Astrocyte (in vitro differentiated cells and primary cell): ENCODE data around the gene DNAAF5. TPM values are rescaled to one million over a fixed set of nuclear protein-coding genes. Genes with fewer than 3 reads are reported as not detected.

ENCODE experiments used
- DNase-seq: peaks from one replicate; pipeline ENCODE4 v3.0.0-alpha.2; 2010; ENCODE audit warnings: low read depth
- FAIRE-seq: peaks from 2 replicates; lab custom pipeline; 2011; peaks lifted over from hg19 to GRCh38; lab: Jason Lieb, UNC
- H2AFZ ChIP-seq: 2 replicates; pipeline ENCODE4 v1.6.0; 2012; ENCODE audit warnings: low read depth, low read length, inconsistent platforms
- H3K27ac ChIP-seq: 2 replicates; pipeline ENCODE4 v1.5.1; 2011; ENCODE audit warnings: low read depth, low read length, inconsistent platforms
- H3K27me3 ChIP-seq: 2 replicates; pipeline ENCODE4 v1.6.0; 2011; ENCODE audit warnings: low read length, inconsistent platforms; ENCODE audit not compliant: insufficient read depth
- H3K36me3 ChIP-seq: 2 replicates; pipeline ENCODE4 v1.5.1; 2011; ENCODE audit warnings: low read length, inconsistent platforms; ENCODE audit not compliant: insufficient read depth
- H3K4me1 ChIP-seq: 2 replicates; pipeline ENCODE4 v1.5.1; 2011; ENCODE audit warnings: low read length, inconsistent platforms; ENCODE audit not compliant: insufficient read depth
- H3K4me2 ChIP-seq: 2 replicates; pipeline ENCODE4 v1.6.0; 2012; ENCODE audit warnings: low read length, inconsistent platforms
- H3K4me3 ChIP-seq: 2 replicates; pipeline ENCODE4 v1.5.1; 2011; ENCODE audit warnings: low read depth, mild to moderate bottlenecking, low read length, inconsistent platforms; ENCODE audit not compliant: insufficient read depth
- H3K79me2 ChIP-seq: 2 replicates; pipeline ENCODE4 v1.6.0; 2012; ENCODE audit warnings: mild to moderate bottlenecking, low read length, inconsistent platforms; ENCODE audit not compliant: insufficient read depth
- H3K9ac ChIP-seq: 2 replicates; pipeline ENCODE4 v1.6.0; 2012; ENCODE audit warnings: mild to moderate bottlenecking, low read length, inconsistent platforms
- H3K9me3 ChIP-seq: 2 replicates; pipeline ENCODE4 v1.5.1; 2012; ENCODE audit warnings: low read depth, mild to moderate bottlenecking, low read length, inconsistent platforms; ENCODE audit not compliant: insufficient read depth
- H4K20me1 ChIP-seq: 2 replicates; pipeline ENCODE4 v1.6.0; 2012; ENCODE audit warnings: low read length, inconsistent platforms; ENCODE audit not compliant: insufficient read depth
- H3K27ac Mint-ChIP-seq: one replicate; pipeline ENCODE4 v1.8.0; 2021; ENCODE audit warnings: mild to moderate bottlenecking, mixed read lengths; ENCODE audit not compliant: unreplicated experiment
- H3K27me3 Mint-ChIP-seq: one replicate; pipeline ENCODE4 v1.8.0; 2021; ENCODE audit warnings: low read depth, mixed read lengths; ENCODE audit not compliant: unreplicated experiment
- H3K36me3 Mint-ChIP-seq: one replicate; pipeline ENCODE4 v1.8.0; 2021; ENCODE audit warnings: low read depth, mixed read lengths; ENCODE audit not compliant: unreplicated experiment
- H3K4me1 Mint-ChIP-seq: one replicate; pipeline ENCODE4 v1.8.0; 2021; ENCODE audit warnings: low read depth, mixed read lengths; ENCODE audit not compliant: unreplicated experiment
- H3K4me3 Mint-ChIP-seq: one replicate; pipeline ENCODE4 v1.8.0; 2021; ENCODE audit warnings: mild to moderate bottlenecking, moderate library complexity, mixed read lengths; ENCODE audit not compliant: unreplicated experiment
- H3K9me3 Mint-ChIP-seq: one replicate; pipeline ENCODE4 v1.8.0; 2021; ENCODE audit warnings: mild to moderate bottlenecking, mixed read lengths; ENCODE audit not compliant: unreplicated experiment
- EZH2 ChIP-seq: IDR thresholded peaks from 2 replicates; pipeline ENCODE4 v1.6.1; 2012; ENCODE audit warnings: mild to moderate bottlenecking, low read length, inconsistent platforms; ENCODE audit not compliant: insufficient read depth
- total RNA-seq: library from RNA; stranded (reverse); gene quantifications from 2 replicates; pipeline ENCODE4 v1.2.1, GENCODE V29; 2021
- TF ChIP-seq, protein P1 (sequence below): IDR thresholded peaks from 2 replicates; pipeline ENCODE4 v1.5.1; 2011; ENCODE audit warnings: low read depth, mild to moderate bottlenecking, inconsistent platforms, low read length, moderate library complexity; ENCODE audit not compliant: insufficient read depth

DNAAF5 gene
- total RNA-seq, 1 donor from 2014 or later: 24.5 TPM

DNA sequence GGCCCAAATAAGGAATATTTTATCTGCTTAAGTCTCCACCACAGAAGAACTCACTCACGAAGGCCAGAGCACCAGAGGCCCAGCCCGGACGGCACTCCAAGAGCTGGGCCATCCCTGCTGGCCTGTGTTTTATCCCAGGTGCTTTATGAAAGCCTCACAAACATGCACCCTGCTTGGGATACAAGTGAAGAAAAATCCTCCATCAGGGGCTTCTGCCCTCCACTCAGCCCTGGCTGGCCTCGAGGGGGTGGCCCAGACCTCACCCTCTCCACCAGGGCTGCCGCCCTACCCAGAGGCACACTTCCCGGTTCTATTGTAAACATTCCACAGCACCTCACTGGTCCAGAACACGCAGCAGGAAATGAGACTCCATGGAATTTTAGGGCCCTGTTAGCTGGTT lies 19.8 kb upstream of the DNAAF5 start:
- H3K4me1 ChIP-seq: no peaks in the 10 kb centered on the region
- H3K27ac ChIP-seq: no peak overlapping the region
- no peak overlapping the region for H3K4me2 ChIP-seq
- FAIRE-seq (no peak), DNase-seq (no peak)
- no peak overlapping the region for H3K9ac ChIP-seq
- H3K36me3 ChIP-seq: no peaks in the 10 kb centered on the region
- H3K79me2 ChIP-seq: no peaks in the 10 kb centered on the region
- TF ChIP-seq, protein P1, sequence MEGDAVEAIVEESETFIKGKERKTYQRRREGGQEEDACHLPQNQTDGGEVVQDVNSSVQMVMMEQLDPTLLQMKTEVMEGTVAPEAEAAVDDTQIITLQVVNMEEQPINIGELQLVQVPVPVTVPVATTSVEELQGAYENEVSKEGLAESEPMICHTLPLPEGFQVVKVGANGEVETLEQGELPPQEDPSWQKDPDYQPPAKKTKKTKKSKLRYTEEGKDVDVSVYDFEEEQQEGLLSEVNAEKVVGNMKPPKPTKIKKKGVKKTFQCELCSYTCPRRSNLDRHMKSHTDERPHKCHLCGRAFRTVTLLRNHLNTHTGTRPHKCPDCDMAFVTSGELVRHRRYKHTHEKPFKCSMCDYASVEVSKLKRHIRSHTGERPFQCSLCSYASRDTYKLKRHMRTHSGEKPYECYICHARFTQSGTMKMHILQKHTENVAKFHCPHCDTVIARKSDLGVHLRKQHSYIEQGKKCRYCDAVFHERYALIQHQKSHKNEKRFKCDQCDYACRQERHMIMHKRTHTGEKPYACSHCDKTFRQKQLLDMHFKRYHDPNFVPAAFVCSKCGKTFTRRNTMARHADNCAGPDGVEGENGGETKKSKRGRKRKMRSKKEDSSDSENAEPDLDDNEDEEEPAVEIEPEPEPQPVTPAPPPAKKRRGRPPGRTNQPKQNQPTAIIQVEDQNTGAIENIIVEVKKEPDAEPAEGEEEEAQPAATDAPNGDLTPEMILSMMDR: no peak
- no peak for TF ChIP-seq EZH2
- Mint-ChIP-seq H3K36me3 (peaks cover 6% of the 10 kb centered on the region), H3K4me1 (peaks cover 5% of the 10 kb centered on the region), H3K9me3 (peaks cover 9% of the 10 kb centered on the region), H3K27me3 (no peaks in the 10 kb centered on the region), H3K27ac (no peak overlapping the region), H3K4me3 (no peak overlapping the region)
- H3K4me3 ChIP-seq: no peak overlapping the region
- no peak overlapping the region for H2AFZ ChIP-seq
- H4K20me1 ChIP-seq: no peaks in the 10 kb centered on the region
- no peaks in the 10 kb centered on the region for H3K27me3 ChIP-seq
- H3K9me3 ChIP-seq: no peaks in the 10 kb centered on the region

DNA sequence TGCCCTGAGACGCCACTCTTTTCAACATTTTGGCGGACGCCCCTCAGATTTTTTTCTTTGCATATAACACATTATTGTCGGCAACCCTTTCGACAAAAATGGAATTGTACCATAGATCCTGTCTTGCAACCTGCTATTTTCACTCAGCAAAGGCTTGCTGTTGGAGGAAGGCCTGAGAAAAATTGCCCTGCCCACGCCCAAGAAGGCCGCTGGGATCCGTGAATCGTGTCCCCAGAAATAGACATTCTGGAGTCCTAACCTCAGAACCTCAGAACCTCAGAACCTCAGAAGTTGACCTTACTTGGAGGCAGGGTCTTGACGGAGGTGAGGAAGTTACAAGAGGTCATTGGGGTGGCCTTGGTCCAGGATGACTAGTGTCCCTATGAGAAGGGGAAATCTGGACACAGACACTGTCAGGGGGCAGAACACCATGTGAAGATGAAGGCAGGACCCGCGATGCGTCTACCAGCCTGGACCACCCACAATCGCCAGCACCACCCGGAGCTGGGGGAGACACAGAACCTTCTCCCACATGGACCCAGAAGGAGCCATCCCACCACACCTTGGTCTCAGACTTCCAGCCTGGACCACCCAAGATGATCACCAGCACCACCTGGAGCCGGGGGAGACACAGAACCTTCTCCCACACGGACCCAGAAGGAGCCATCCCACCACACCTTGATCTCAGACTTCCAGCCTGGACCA lies 19.1 kb upstream of the DNAAF5 start:
- Histone ChIP-seq H3K27me3 (no peaks in the 10 kb centered on the region), H3K4me2 (no peak overlapping the region), H3K9me3 (no peaks in the 10 kb centered on the region), H3K79me2 (no peaks in the 10 kb centered on the region), H3K9ac (no peak overlapping the region), H3K4me3 (no peak overlapping the region), H3K4me1 (no peaks in the 10 kb centered on the region), H3K27ac (no peak overlapping the region), H3K36me3 (no peaks in the 10 kb centered on the region), H2AFZ (no peak overlapping the region), H4K20me1 (no peaks in the 10 kb centered on the region)
- Mint-ChIP-seq H3K4me1 (peaks cover 2% of the 10 kb centered on the region), H3K27ac (no peak overlapping the region), H3K4me3 (no peak overlapping the region), H3K27me3 (no peaks in the 10 kb centered on the region), H3K36me3 (peaks cover 6% of the 10 kb centered on the region), H3K9me3 (peaks cover 7% of the 10 kb centered on the region)
- TF ChIP-seq, protein P1: no peak
- no peak for TF ChIP-seq EZH2
- no peak for DNase-seq
- FAIRE-seq: no peak

DNA sequence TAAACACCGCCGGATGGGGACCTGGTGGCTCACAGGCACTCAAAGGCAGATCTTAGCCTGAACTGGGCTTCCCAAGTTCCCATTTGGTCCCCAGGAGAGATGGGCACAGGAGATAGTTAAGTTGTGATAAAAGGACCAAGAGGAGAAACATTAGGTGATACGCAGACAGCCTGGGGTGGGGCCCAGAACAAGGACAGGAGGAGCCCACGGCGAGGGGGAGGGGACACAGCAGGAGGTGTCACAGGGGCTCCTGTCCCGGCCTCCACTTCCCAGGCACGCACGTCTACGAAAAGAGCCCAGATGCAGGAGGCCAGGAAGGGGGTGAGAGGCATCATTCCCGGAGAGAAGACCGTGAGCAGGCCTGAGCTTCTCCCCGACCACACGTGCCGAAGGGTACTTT lies 16.3 kb upstream of the DNAAF5 start:
- Histone ChIP-seq H3K27ac (no peak overlapping the region), H3K4me2 (no peak overlapping the region), H3K27me3 (peaks cover 2% of the 10 kb centered on the region), H3K36me3 (no peaks in the 10 kb centered on the region), H3K4me3 (no peak overlapping the region), H2AFZ (no peak overlapping the region), H3K9ac (no peak overlapping the region), H3K9me3 (no peaks in the 10 kb centered on the region), H4K20me1 (peaks cover 5% of the 10 kb centered on the region), H3K79me2 (no peaks in the 10 kb centered on the region), H3K4me1 (no peaks in the 10 kb centered on the region)
- DNase-seq (no peak), FAIRE-seq (no peak)
- Mint-ChIP-seq H3K36me3 (peaks cover 3% of the 10 kb centered on the region), H3K4me3 (no peak overlapping the region), H3K9me3 (no peaks in the 10 kb centered on the region), H3K27ac (peak overlapping the region; percentile 24), H3K27me3 (peaks cover 8% of the 10 kb centered on the region), H3K4me1 (peaks cover 2% of the 10 kb centered on the region)
- TF ChIP-seq EZH2: no peak
- TF ChIP-seq, protein P1: no peak
